SK-N-MC (cell line): ENCODE measurements around the gene GREM1.

Experiments
- EZH2 ChIP-seq: fragments of 200-600 bp; sonication (generic); IDR thresholded peaks from one replicate; pipeline ENCODE4 v1.6.1; 2017; ENCODE audit warnings: antibody characterized with exemption
- FOXP2 ChIP-seq: optimal IDR thresholded peaks from 2 replicates; pipeline ENCODE3; 2011; ENCODE audit warnings: mild to moderate bottlenecking, moderate library complexity; ENCODE audit not compliant: insufficient read depth; ENCODE audit errors: extremely low read length, control extremely low read depth
- POLR2AphosphoS5 ChIP-seq: IDR thresholded peaks from 2 replicates; pipeline ENCODE4 v1.6.1; 2012; ENCODE audit warnings: mild to moderate bottlenecking, low read depth, low read length, borderline replicate concordance

DNA sequence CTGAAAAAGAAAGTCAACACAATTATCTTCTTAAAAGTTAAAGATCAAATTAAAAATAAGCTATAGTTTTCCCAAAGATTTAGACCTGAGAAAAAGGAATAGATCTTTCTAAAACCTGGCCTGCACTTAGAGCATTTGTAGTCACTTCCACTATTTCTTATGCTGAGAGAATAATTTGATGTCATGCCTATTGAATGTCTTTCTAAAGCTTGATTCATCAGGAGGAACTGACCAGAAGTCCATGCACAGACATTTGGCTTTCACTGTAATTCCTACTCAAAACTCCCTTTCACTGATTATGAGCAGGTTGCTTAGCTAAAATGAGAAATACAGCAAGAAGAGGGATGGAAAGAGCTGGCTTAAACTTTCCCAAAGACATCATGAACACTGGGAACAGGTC, 4.3 kb downstream of the GREM1 start:
- TF ChIP-seq POLR2AphosphoS5 (no peak), EZH2 (no peak), FOXP2 (no peak)
